ENCODE results near the gene ADCYAP1R1.

GRCh38 chr7:31099451-31100444 is 47.6 kb downstream of the ADCYAP1R1 start:
- TF ChIP-seq CTCF (IDR thresholded peaks at IDR 0.05): no peak
- no peak for TF ChIP-seq POLR2A (IDR thresholded peaks at IDR 0.05)

Measured in gastroesophageal sphincter (tissue), 3 donors.